HEK293 (cell line): ENCODE data around the gene KANK4.

Source experiments
- CTCF ChIA-PET: fragments of 350-600 bp; formaldehyde crosslinking; extraction: SDS; loops from one replicate; lab custom pipeline; 2021; ENCODE audit warnings: antibody characterized with exemption; lab: Yijun Ruan, JAX
- POLR2A ChIA-PET: fragments of 300-600 bp; formaldehyde crosslinking; extraction: SDS; loops from one replicate; lab custom pipeline; 2020; ENCODE audit warnings: antibody characterized with exemption, inconsistent platforms; lab: Yijun Ruan, JAX
- H3K27ac ChIP-seq: fragments of 200-500 bp; sonication (Bioruptor generic); 2 replicates; pipeline ENCODE4 v1.5.1; 2014; ENCODE audit warnings: low read depth, low read length, control low read depth, inconsistent platforms; ENCODE audit errors: extremely low read depth
- H3K36me3 ChIP-seq, 2 experiments: fragments of 200-500 bp in 1 of 2; sonication (Bioruptor generic) in 1 of 2; 1 replicate in 1 of 2; 2 replicates in 1 of 2; pipeline ENCODE4 v1.5.1; 2014 to 2017; ENCODE audit warnings: inconsistent platforms in 2 of 2, low read length in 2 of 2; ENCODE audit not compliant: control insufficient read depth in 2 of 2, insufficient read depth in 1 of 2
- H3K4me1 ChIP-seq: fragments of 200-500 bp; sonication (Bioruptor generic); 2 replicates; pipeline ENCODE4 v1.5.1; 2014; ENCODE audit warnings: mild to moderate bottlenecking, low read length, inconsistent platforms; ENCODE audit not compliant: control insufficient read depth, insufficient read depth
- H3K4me3 ChIP-seq: 2 replicates; pipeline ENCODE4 v1.5.1; 2011; ENCODE audit warnings: low read depth, mild to moderate bottlenecking, control low read depth, low read length, moderate library complexity
- H3K9me3 ChIP-seq: fragments of 200-500 bp; sonication (Bioruptor generic); 2 replicates; pipeline ENCODE4 v1.5.1; 2014; ENCODE audit warnings: low read depth, low read length, inconsistent platforms; ENCODE audit not compliant: control insufficient read depth, insufficient read depth
- KLF10 ChIP-seq: fragments of 450-650 bp; IDR thresholded peaks from 2 replicates; pipeline ENCODE4 v1.5.1; 2018; ENCODE audit warnings: missing biosample characterization, mild to moderate bottlenecking, missing genetic modification characterization
- OVOL3 ChIP-seq: fragments of 450-650 bp; formaldehyde crosslinking; IDR thresholded peaks from 2 replicates; pipeline ENCODE4 v1.5.1; 2016; ENCODE audit warnings: missing biosample characterization, missing genetic modification characterization
- REPIN1 ChIP-seq: fragments of 450-650 bp; formaldehyde crosslinking; IDR thresholded peaks from 2 replicates; pipeline ENCODE4 v1.5.1; 2017; ENCODE audit warnings: missing biosample characterization, missing genetic modification characterization, low read depth
- SALL2 ChIP-seq: fragments of 450-650 bp; formaldehyde crosslinking; IDR thresholded peaks from 2 replicates; pipeline ENCODE4 v1.5.0; 2017; ENCODE audit warnings: missing biosample characterization, mild to moderate bottlenecking, missing genetic modification characterization, borderline replicate concordance
- SETDB1 ChIP-seq: IDR thresholded peaks from one replicate; pipeline ENCODE4 v1.6.1; 2017; ENCODE audit warnings: mild to moderate bottlenecking, low read length, moderate library complexity, mixed read lengths; ENCODE audit not compliant: insufficient read length
- TCF7L2 ChIP-seq: IDR thresholded peaks from 2 replicates; pipeline ENCODE4 v1.6.1; 2011; ENCODE audit warnings: low read depth, mild to moderate bottlenecking, inconsistent platforms, low read length, moderate library complexity, borderline replicate concordance
- TRIM28 ChIP-seq: IDR thresholded peaks from 2 replicates; pipeline ENCODE4 v1.6.1; 2011; ENCODE audit warnings: low read length, control low read depth, borderline replicate concordance
- YY2 ChIP-seq: fragments of 450-650 bp; formaldehyde crosslinking; IDR thresholded peaks from 2 replicates; pipeline ENCODE4 v1.5.1; 2016; ENCODE audit warnings: missing biosample characterization, missing genetic modification characterization
- ZFHX2 ChIP-seq: fragments of 450-650 bp; formaldehyde crosslinking; conservative IDR thresholded peaks from 2 replicates; pipeline ENCODE4 v1.5.1; 2016; ENCODE audit warnings: missing biosample characterization, missing genetic modification characterization
- ZNF146 ChIP-seq: fragments of 450-650 bp; formaldehyde crosslinking; IDR thresholded peaks from 2 replicates; pipeline ENCODE4 v1.5.1; 2016; ENCODE audit warnings: missing biosample characterization, missing genetic modification characterization
- ZNF211 ChIP-seq: fragments of 450-650 bp; formaldehyde crosslinking; IDR thresholded peaks from 2 replicates; pipeline ENCODE4 v1.5.1; 2016; ENCODE audit warnings: low read depth, missing biosample characterization, missing genetic modification characterization
- ZNF266 ChIP-seq: fragments of 450-650 bp; formaldehyde crosslinking; IDR thresholded peaks from 2 replicates; pipeline ENCODE4 v1.5.1; 2016; ENCODE audit warnings: missing biosample characterization, missing genetic modification characterization, low read depth
- ZNF354C ChIP-seq: fragments of 450-650 bp; formaldehyde crosslinking; IDR thresholded peaks from 2 replicates; pipeline ENCODE4 v1.5.1; 2016; ENCODE audit warnings: missing biosample characterization, missing genetic modification characterization, low read depth, borderline replicate concordance
- ZNF391 ChIP-seq: fragments of 450-650 bp; formaldehyde crosslinking; IDR thresholded peaks from 2 replicates; pipeline ENCODE4 v1.5.1; 2016; ENCODE audit warnings: low read depth, missing biosample characterization, missing genetic modification characterization, borderline replicate concordance
- ZNF501 ChIP-seq: fragments of 450-650 bp; formaldehyde crosslinking; IDR thresholded peaks from 2 replicates; pipeline ENCODE4 v1.5.1; 2016; ENCODE audit warnings: missing biosample characterization, missing genetic modification characterization
- ZNF510 ChIP-seq: fragments of 450-650 bp; formaldehyde crosslinking; IDR thresholded peaks from 2 replicates; pipeline ENCODE4 v1.5.1; 2018; ENCODE audit warnings: mild to moderate bottlenecking, missing genetic modification characterization, missing biosample characterization; ENCODE audit not compliant: insufficient replicate concordance
- ZNF571 ChIP-seq: fragments of 450-650 bp; formaldehyde crosslinking; IDR thresholded peaks from 2 replicates; pipeline ENCODE4 v1.5.0; 2017; ENCODE audit warnings: missing biosample characterization, missing genetic modification characterization
- ZNF585B ChIP-seq: fragments of 450-650 bp; formaldehyde crosslinking; IDR thresholded peaks from 2 replicates; pipeline ENCODE4 v1.5.1; 2016; ENCODE audit warnings: missing biosample characterization, missing genetic modification characterization
- TF ChIP-seq, protein P1 (sequence below): fragments of 450-650 bp; formaldehyde crosslinking; IDR thresholded peaks from 2 replicates; pipeline ENCODE4 v1.5.1; 2016; ENCODE audit warnings: missing biosample characterization, missing genetic modification characterization, borderline replicate concordance
- TF ChIP-seq, protein P2 (sequence below): fragments of 450-650 bp; formaldehyde crosslinking; IDR thresholded peaks from 2 replicates; pipeline ENCODE4 v1.5.1; 2016; ENCODE audit warnings: missing biosample characterization, missing genetic modification characterization
- TF ChIP-seq, protein P3 (sequence below): fragments of 450-650 bp; formaldehyde crosslinking; optimal IDR thresholded peaks from 2 replicates; pipeline ENCODE3; 2016; ENCODE audit warnings: missing biosample characterization, mild to moderate bottlenecking, missing genetic modification characterization
- TF ChIP-seq, protein P4 (sequence below): fragments of 450-650 bp; formaldehyde crosslinking; IDR thresholded peaks from 2 replicates; pipeline ENCODE4 v1.5.1; 2016; ENCODE audit warnings: missing biosample characterization, missing genetic modification characterization, borderline replicate concordance
- TF ChIP-seq, protein P5 (sequence below): fragments of 450-650 bp; formaldehyde crosslinking; IDR thresholded peaks from 2 replicates; pipeline ENCODE4 v1.5.1; 2017; ENCODE audit warnings: missing biosample characterization, missing genetic modification characterization

The KANK4 gene

DNA sequence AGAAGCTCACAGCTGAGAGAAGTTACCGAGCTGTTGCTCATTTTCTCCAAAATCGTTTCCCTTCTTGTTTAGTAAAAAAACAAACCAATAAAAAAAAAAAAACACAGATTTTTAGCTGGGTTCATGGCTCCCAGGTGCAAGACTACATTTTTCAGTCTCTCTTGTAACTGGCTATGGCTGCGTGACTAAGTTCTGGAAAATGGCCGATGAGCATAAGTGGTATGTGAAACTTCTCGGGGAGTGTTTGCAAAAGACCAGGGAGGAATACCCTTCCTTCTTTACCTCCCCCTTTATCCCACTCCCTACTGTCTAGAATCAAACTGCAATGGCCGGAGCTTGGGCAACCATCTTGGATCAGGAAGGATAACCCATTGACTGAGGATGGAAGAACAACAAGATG is 38.7 kb upstream of the KANK4 start (continued):
- TF ChIP-seq, protein P1, sequence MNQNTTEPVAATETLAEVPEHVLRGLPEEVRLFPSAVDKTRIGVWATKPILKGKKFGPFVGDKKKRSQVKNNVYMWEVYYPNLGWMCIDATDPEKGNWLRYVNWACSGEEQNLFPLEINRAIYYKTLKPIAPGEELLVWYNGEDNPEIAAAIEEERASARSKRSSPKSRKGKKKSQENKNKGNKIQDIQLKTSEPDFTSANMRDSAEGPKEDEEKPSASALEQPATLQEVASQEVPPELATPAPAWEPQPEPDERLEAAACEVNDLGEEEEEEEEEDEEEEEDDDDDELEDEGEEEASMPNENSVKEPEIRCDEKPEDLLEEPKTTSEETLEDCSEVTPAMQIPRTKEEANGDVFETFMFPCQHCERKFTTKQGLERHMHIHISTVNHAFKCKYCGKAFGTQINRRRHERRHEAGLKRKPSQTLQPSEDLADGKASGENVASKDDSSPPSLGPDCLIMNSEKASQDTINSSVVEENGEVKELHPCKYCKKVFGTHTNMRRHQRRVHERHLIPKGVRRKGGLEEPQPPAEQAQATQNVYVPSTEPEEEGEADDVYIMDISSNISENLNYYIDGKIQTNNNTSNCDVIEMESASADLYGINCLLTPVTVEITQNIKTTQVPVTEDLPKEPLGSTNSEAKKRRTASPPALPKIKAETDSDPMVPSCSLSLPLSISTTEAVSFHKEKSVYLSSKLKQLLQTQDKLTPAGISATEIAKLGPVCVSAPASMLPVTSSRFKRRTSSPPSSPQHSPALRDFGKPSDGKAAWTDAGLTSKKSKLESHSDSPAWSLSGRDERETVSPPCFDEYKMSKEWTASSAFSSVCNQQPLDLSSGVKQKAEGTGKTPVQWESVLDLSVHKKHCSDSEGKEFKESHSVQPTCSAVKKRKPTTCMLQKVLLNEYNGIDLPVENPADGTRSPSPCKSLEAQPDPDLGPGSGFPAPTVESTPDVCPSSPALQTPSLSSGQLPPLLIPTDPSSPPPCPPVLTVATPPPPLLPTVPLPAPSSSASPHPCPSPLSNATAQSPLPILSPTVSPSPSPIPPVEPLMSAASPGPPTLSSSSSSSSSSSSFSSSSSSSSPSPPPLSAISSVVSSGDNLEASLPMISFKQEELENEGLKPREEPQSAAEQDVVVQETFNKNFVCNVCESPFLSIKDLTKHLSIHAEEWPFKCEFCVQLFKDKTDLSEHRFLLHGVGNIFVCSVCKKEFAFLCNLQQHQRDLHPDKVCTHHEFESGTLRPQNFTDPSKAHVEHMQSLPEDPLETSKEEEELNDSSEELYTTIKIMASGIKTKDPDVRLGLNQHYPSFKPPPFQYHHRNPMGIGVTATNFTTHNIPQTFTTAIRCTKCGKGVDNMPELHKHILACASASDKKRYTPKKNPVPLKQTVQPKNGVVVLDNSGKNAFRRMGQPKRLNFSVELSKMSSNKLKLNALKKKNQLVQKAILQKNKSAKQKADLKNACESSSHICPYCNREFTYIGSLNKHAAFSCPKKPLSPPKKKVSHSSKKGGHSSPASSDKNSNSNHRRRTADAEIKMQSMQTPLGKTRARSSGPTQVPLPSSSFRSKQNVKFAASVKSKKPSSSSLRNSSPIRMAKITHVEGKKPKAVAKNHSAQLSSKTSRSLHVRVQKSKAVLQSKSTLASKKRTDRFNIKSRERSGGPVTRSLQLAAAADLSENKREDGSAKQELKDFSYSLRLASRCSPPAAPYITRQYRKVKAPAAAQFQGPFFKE (tag by site-specific recombination), result no peak

DNA sequence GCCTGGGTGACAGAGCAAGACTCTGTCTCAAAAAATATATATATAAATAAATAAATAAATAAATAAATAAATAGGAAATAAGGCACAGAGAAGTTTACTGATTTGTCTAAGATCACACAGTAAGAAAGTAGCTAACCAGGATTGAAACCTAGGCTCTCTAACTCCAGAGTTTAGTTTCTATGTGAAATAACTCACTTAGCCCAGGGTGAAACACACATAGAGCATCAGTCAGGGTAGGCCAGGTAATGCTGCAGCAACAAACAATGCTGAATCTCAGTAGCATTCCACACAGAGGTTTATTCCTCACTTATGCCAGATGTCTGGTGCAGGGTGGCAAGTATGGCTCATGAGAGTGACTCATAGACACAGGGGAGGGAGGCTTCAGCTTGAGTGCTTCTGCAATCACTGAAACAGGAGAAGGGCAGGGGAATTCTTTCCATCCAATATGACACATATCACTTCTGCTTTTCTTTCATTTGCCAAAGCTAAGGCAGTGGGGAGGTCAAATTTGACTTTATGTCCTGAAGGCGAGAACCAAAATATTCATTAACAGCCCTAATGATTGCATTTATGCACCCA is 37.1 kb upstream of the KANK4 start:
- Histone ChIP-seq H3K36me3 (no peaks in the 10 kb centered on the region), H3K27ac (no peak overlapping the region), H3K9me3 (no peaks in the 10 kb centered on the region), H3K4me1 (0 out of 2 replicates have a peak, but pooled peaks cover 3% of the 10 kb centered on the region), H3K4me3 (no peak overlapping the region)
- POLR2A ChIA-PET, result no interaction called here
- CTCF ChIA-PET, result interaction anchor here (1.0 to 1.1 kb wide), 2 partner anchors 35 to 181 kb away, joined by 3 to 4 read pairs; no protein-coding TSS in a partner anchor
- TF ChIP-seq ZNF266 (tag by site-specific recombination) (peak; percentile 73), TCF7L2 (no peak), ZNF211 (no peak), ZNF354C (no peak), YY2 (tag by site-specific recombination) (no peak), TRIM28 (peak; percentile 91), ZNF501 (tag by site-specific recombination) (peak; percentile 67), ZNF146 (tag by site-specific recombination) (no peak), ZNF510 (peak; percentile 42), ZNF571 (no peak), KLF10 (tag by site-specific recombination) (no peak), ZFHX2 (tag by site-specific recombination) (no peak), SALL2 (no peak), OVOL3 (tag by site-specific recombination) (no peak), ZNF585B (no peak), SETDB1 (peak; percentile 86), REPIN1 (no peak), ZNF391 (tag by site-specific recombination) (no peak)
- TF ChIP-seq, protein P2, sequence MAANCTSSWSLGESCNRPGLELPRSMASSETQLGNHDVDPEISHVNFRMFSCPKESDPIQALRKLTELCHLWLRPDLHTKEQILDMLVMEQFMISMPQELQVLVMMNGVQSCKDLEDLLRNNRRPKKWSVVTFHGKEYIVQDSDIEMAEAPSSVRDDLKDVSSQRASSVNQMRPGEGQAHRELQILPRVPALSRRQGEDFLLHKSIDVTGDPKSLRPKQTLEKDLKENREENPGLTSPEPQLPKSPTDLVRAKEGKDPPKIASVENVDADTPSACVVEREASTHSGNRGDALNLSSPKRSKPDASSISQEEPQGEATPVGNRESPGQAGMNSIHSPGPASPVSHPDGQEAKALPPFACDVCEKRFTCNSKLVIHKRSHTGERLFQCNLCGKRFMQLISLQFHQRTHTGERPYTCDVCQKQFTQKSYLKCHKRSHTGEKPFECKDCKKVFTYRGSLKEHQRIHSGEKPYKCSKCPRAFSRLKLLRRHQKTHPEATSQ (tag by site-specific recombination), result no peak
- TF ChIP-seq, protein P3, sequence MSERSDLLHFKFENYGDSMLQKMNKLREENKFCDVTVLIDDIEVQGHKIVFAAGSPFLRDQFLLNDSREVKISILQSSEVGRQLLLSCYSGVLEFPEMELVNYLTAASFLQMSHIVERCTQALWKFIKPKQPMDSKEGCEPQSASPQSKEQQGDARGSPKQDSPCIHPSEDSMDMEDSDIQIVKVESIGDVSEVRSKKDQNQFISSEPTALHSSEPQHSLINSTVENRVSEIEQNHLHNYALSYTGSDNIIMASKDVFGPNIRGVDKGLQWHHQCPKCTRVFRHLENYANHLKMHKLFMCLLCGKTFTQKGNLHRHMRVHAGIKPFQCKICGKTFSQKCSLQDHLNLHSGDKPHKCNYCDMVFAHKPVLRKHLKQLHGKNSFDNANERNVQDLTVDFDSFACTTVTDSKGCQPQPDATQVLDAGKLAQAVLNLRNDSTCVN (tag by site-specific recombination), result no peak
- TF ChIP-seq, protein P4, sequence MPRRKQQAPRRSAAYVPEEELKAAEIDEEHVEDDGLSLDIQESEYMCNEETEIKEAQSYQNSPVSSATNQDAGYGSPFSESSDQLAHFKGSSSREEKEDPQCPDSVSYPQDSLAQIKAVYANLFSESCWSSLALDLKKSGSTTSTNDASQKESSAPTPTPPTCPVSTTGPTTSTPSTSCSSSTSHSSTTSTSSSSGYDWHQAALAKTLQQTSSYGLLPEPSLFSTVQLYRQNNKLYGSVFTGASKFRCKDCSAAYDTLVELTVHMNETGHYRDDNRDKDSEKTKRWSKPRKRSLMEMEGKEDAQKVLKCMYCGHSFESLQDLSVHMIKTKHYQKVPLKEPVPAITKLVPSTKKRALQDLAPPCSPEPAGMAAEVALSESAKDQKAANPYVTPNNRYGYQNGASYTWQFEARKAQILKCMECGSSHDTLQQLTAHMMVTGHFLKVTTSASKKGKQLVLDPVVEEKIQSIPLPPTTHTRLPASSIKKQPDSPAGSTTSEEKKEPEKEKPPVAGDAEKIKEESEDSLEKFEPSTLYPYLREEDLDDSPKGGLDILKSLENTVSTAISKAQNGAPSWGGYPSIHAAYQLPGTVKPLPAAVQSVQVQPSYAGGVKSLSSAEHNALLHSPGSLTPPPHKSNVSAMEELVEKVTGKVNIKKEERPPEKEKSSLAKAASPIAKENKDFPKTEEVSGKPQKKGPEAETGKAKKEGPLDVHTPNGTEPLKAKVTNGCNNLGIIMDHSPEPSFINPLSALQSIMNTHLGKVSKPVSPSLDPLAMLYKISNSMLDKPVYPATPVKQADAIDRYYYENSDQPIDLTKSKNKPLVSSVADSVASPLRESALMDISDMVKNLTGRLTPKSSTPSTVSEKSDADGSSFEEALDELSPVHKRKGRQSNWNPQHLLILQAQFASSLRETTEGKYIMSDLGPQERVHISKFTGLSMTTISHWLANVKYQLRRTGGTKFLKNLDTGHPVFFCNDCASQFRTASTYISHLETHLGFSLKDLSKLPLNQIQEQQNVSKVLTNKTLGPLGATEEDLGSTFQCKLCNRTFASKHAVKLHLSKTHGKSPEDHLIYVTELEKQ (tag by site-specific recombination), result no peak
- TF ChIP-seq, protein P5, sequence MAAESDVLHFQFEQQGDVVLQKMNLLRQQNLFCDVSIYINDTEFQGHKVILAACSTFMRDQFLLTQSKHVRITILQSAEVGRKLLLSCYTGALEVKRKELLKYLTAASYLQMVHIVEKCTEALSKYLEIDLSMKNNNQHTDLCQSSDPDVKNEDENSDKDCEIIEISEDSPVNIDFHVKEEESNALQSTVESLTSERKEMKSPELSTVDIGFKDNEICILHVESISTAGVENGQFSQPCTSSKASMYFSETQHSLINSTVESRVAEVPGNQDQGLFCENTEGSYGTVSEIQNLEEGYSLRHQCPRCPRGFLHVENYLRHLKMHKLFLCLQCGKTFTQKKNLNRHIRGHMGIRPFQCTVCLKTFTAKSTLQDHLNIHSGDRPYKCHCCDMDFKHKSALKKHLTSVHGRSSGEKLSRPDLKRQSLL (tag by site-specific recombination), result no peak
